T-cell (primary cell): ENCODE measurements around the gene CLCNKB. TPM values are rescaled to one million over a fixed set of nuclear protein-coding genes. Genes with fewer than 3 reads are reported as not detected.
"Not testable (repeated sequence)": the region's sequence is repeated elsewhere in the genome, so short reads cannot be mapped to it uniquely, and the experiment has no call there.

Experiments
- ATAC-seq, 4 experiments: fragments of 200-7000 bp in 3 of 4; fragments of 150-1000 bp in 1 of 4; cut with Tn5 transposase; replicated peaks in 1 of 4; 1 replicate in 3 of 4; 2 replicates in 1 of 4; pipeline ENCODE4 v1.10.0; 2021; ENCODE audit warnings: moderate library complexity in 3 of 4, mild to moderate bottlenecking in 2 of 4, moderate number of reproducible peaks in 1 of 4
- CTCF ChIA-PET, 2 donors: fragments of 300-600 bp; sonication (Branson Sonifier 250); formaldehyde crosslinking; loops; one replicate each; lab custom pipeline; 2022; ENCODE audit warnings: antibody characterized with exemption in 2 of 2; lab: Charles Lee
- POLR2A ChIA-PET, 2 donors: fragments of 300-600 bp; sonication (Branson Sonifier 250); formaldehyde crosslinking; loops; one replicate each; lab custom pipeline; 2022; ENCODE audit warnings: antibody characterized with exemption in 2 of 2; lab: Charles Lee
- DNase-seq, 35 experiments: peaks; one replicate each; pipeline versions ENCODE4 v3.0.0 to v3.0.0-alpha.2; 2013 to 2023
- H3K27ac ChIP-seq: one replicate; pipeline ENCODE4 v1.5.1; 2013; ENCODE audit warnings: low read length
- H3K27me3 ChIP-seq, 2 experiments: replicated peaks in 1 of 2; 1 replicate in 1 of 2; 2 replicates in 1 of 2; pipeline versions ENCODE4 v1.6.1 to v1.7.0; 2013; ENCODE audit warnings: low read length in 1 of 2, mixed read lengths in 1 of 2; ENCODE audit not compliant: control insufficient read depth in 2 of 2, insufficient read depth in 2 of 2; ENCODE audit errors: extremely low read depth in 1 of 2
- H3K36me3 ChIP-seq, 2 donors: 1 replicate in 1 of 2; 2 replicates in 1 of 2; pipeline versions ENCODE4 v1.6.1 to v1.7.0; 2013; ENCODE audit warnings: low read length in 1 of 2; ENCODE audit not compliant: control insufficient read depth in 2 of 2, insufficient read depth in 1 of 2; ENCODE audit errors: extremely low read depth in 1 of 2
- H3K4me1 ChIP-seq, 2 experiments: 1 replicate in 1 of 2; 2 replicates in 1 of 2; pipeline versions ENCODE4 v1.6.1 to v1.7.0; 2013; ENCODE audit warnings: low read length in 2 of 2, mixed read lengths in 1 of 2; ENCODE audit not compliant: insufficient read depth in 2 of 2, control insufficient read depth in 1 of 2; ENCODE audit errors: extremely low read depth in 1 of 2
- H3K4me3 ChIP-seq, 2 donors: 1 replicate in 1 of 2; 2 replicates in 1 of 2; pipeline versions ENCODE4 v1.5.1 to v1.7.0; 2013; ENCODE audit warnings: mild to moderate bottlenecking in 2 of 2, low read length in 1 of 2, moderate library complexity in 1 of 2; ENCODE audit not compliant: control insufficient read depth in 1 of 2; ENCODE audit errors: extremely low read depth in 1 of 2
- H3K9me3 ChIP-seq: 2 replicates; pipeline ENCODE4 v1.7.0; 2013
- H3K27ac Mint-ChIP-seq, 2 donors: one replicate each; pipeline ENCODE4 v1.8.0; 2020 to 2021; ENCODE audit warnings: mild to moderate bottlenecking in 2 of 2, mixed read lengths in 2 of 2
- H3K27me3 Mint-ChIP-seq, 2 donors: one replicate each; pipeline ENCODE4 v1.8.0; 2021 to 2022; ENCODE audit warnings: mixed read lengths in 2 of 2
- H3K36me3 Mint-ChIP-seq: one replicate; pipeline ENCODE4 v1.8.0; 2021; ENCODE audit warnings: mixed read lengths
- H3K4me1 Mint-ChIP-seq, 3 donors: one replicate each; pipeline ENCODE4 v1.8.0; 2020 to 2022; ENCODE audit warnings: mixed read lengths in 3 of 3, mild to moderate bottlenecking in 1 of 3
- H3K4me3 Mint-ChIP-seq, 3 donors: one replicate each; pipeline ENCODE4 v1.8.0; 2020 to 2022; ENCODE audit warnings: mild to moderate bottlenecking in 3 of 3, mixed read lengths in 3 of 3, moderate library complexity in 3 of 3
- H3K9me3 Mint-ChIP-seq, 3 donors: one replicate each; pipeline ENCODE4 v1.8.0; 2020 to 2022; ENCODE audit warnings: mixed read lengths in 3 of 3
- WGBS: methylation state at CpG from one replicate; pipeline ENCODE4 v1.1.5; 2013; ENCODE audit warnings: missing lambda C conversion rate; ENCODE audit not compliant: insufficient coverage; 5-methylcytosine and 5-hydroxymethylcytosine counted together
- total RNA-seq, 35 experiments: library from RNA in 6 of 35; stranded (reverse) in 6 of 35; fragments of 120-200 nt in 1 of 35; gene quantifications; one replicate each; pipeline versions ENCODE4 v1.2.1 to v1.2.4 and lab custom pipeline; 2013 to 2026

Gene CLCNKB
- total RNA-seq, 5 donors from 2014 or later (not counting 1 experiment from before 2014, with no cell fraction given) = not detected

DNA sequence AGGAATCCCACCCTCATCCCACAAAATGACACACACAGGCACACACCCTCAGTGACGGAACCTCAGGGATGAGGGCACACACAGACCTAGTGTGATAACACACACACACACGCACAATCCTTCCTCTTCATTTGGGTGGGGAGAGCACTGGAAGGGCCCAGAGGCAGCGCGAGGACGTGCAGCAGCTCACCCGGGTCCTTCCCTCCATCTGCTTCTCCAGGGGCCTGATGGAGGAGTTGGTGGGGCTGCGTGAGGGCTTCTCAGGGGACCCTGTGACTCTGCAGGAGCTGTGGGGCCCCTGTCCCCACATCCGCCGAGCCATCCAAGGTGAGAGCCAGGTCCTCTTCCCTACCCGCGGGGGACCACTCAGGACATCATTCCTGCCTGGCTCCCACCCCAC, 21.2 kb upstream of the CLCNKB start:
- ATAC-seq (no peak), DNase-seq (no peak)
- ChIA-PET POLR2A (no interaction called here), CTCF (no interaction called here)
- Histone ChIP-seq H3K27ac (no peak overlapping the region), H3K36me3 (no peaks in the 10 kb centered on the region), H3K4me1 (peaks cover 0 to 12% of the 10 kb centered on the region in 2 experiments), H3K4me3 (no peak overlapping the region), H3K9me3 (no peaks in the 10 kb centered on the region), H3K27me3 (peaks cover 0 to 33% of the 10 kb centered on the region in 2 experiments)
- H3K9me3 Mint-ChIP-seq = no peaks in the 10 kb centered on the region
- H3K27ac Mint-ChIP-seq = no peak overlapping the region
- no peak overlapping the region for H3K4me3 Mint-ChIP-seq
- H3K27me3 Mint-ChIP-seq = peaks cover 0 to 7% of the 10 kb centered on the region in 2 donors
- peaks cover 0 to 5% (median 0%) of the 10 kb centered on the region in 3 donors for H3K4me1 Mint-ChIP-seq
- no peaks in the 10 kb centered on the region for H3K36me3 Mint-ChIP-seq
- 60% methylated on average over 1 of the region's 11 CpGs for WGBS

DNA sequence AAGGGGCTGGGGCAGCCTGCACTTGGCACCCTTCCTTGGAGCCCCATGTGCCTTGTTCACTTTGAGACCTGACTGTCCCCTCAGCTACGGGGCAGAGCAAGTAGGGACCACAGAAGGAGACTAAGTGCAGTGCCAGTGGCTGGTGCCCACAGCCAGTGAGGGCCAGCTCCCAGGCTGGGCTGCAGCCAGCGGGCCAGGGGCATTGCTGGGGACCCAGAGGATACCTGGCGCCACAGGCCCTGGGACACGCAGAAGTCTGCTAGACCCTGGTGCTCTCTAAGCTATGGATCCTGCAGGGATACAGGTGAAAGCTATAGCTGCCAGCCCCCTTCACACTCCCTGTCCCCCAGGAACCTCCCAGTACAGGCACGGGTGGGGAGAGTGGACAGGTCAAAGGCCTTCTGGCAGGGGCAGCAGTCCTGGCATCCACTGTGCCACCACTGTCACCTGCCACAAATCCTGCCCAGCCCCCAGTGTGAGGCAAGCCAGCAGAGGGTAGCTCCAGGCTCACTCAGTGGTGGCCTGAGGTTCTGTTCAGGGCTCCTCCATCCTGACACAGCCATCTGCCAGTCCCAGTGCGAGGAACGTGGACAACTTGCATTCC, 20.4 kb upstream of the CLCNKB start:
- Histone ChIP-seq H3K36me3 (no peaks in the 10 kb centered on the region), H3K9me3 (no peaks in the 10 kb centered on the region), H3K27ac (no peak overlapping the region), H3K4me1 (peaks cover 0 to 14% of the 10 kb centered on the region in 2 experiments), H3K27me3 (peaks cover 0 to 39% of the 10 kb centered on the region in 2 experiments), H3K4me3 (no peak overlapping the region)
- Mint-ChIP-seq H3K27me3 (peaks cover under 1 to 13% of the 10 kb centered on the region in 2 donors), H3K36me3 (no peaks in the 10 kb centered on the region), H3K9me3 (no peaks in the 10 kb centered on the region), H3K4me3 (no peak overlapping the region), H3K4me1 (peaks cover 2 to 8% (median 5%) of the 10 kb centered on the region in 3 donors), H3K27ac (no peak overlapping the region)
- ATAC-seq (no peak), DNase-seq (no peak)
- 70% methylated on average over 7 of the region's 7 CpGs for WGBS
- CTCF ChIA-PET = no interaction called here
- POLR2A ChIA-PET = no interaction called here

DNA sequence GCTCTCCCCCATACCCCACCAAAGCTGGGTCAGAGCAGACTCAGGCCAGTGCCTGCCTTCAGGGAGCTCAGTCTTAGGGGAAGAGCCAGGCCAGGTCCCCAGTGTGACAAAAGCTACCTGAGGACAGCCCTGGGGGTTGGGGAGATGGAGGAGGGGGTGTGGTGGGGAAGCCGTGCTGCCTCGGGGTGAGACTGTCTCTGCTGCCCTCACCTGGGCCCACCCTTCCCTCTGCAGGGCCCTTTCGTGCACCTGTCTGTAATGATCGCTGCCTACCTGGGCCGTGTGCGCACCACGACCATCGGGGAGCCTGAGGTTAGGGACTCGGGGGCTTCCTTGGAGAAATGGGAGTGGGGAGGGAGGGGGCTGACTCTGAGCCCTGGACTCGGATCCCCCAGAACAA, 17.3 kb upstream of the CLCNKB start:
- H3K9me3 Mint-ChIP-seq, H3K4me3 ChIP-seq, H3K27ac ChIP-seq, H3K4me3 Mint-ChIP-seq, H3K4me1 Mint-ChIP-seq, H3K36me3 ChIP-seq, H3K36me3 Mint-ChIP-seq, H3K9me3 ChIP-seq, POLR2A ChIA-PET, DNase-seq, H3K27ac Mint-ChIP-seq, CTCF ChIA-PET: not testable (repeated sequence)
- H3K27me3 ChIP-seq = peaks cover 0 to 65% of the 10 kb centered on the region in 2 experiments
- peaks cover 0 to 14% of the 10 kb centered on the region in 2 experiments for H3K4me1 ChIP-seq
- ATAC-seq = peak in 1 of 4 experiments; percentile 40
- peaks cover 12 to 27% of the 10 kb centered on the region in 2 donors for H3K27me3 Mint-ChIP-seq
- 60% methylated on average over 2 of the region's 10 CpGs for WGBS

DNA sequence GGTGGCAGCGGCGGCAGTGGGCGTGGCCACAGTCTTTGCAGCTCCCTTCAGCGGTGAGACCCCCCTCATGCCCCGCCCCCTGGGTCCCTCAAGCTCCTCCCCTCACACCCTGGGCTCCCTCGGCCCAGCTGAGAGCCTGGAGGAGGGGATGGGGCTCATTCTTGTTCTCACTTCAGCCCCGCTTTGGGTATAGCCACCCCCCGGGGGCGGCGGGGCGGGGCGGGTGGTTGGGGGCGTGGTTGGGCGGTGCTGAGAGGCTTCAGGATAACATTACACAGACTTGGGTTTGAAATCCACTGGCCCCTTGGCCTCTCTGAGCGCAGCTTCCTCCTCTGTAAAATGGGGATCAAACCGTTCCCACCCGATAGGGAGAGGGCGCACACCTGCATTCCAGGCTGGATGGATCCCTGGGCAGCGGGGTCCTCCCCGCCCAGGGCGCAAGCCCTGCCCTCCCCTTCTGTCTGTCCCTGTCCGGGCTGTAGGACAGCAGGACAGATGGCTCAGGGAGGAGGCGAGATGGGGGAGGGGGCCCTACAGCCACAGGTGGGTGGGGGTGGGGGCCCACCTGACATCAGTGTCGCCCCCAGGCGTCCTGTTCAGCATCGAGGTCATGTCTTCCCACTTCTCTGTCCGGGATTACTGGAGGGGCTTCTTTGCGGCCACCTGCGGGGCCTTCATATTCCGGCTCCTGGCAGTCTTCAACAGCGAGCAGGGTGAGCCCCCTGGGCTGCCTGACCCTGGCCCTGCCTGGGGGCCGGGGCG, 16.7 kb upstream of the CLCNKB start:
- H3K36me3 ChIP-seq = no peaks in the 10 kb centered on the region
- H3K4me1 Mint-ChIP-seq = peaks cover 2 to 8% (median 5%) of the 10 kb centered on the region in 3 donors
- POLR2A ChIA-PET = no interaction called here
- no peaks in the 10 kb centered on the region for H3K36me3 Mint-ChIP-seq
- H3K27ac ChIP-seq = no peak overlapping the region
- peaks cover 0 to 14% of the 10 kb centered on the region in 2 experiments for H3K4me1 ChIP-seq
- peaks cover 12 to 24% of the 10 kb centered on the region in 2 donors for H3K27me3 Mint-ChIP-seq
- ATAC-seq (peak; percentile 43 to 75 (median 52)), DNase-seq (peak in 31 of 35 experiments; percentile 7 to 63 (median 37))
- H3K4me3 ChIP-seq = no peak overlapping the region
- CTCF ChIA-PET = interaction anchor here in 1 of 2 donors (0.6 kb wide), 1 partner anchor 217 kb away, joined by 4 read pairs; no protein-coding TSS in a partner anchor
- 26% methylated on average over 13 of the region's 33 CpGs for WGBS
- peak overlapping the region in 1 of 3 donors; percentile 52 for H3K4me3 Mint-ChIP-seq
- H3K27ac Mint-ChIP-seq = no peak overlapping the region
- no peaks in the 10 kb centered on the region for H3K9me3 Mint-ChIP-seq
- peaks cover 0 to 65% of the 10 kb centered on the region in 2 experiments for H3K27me3 ChIP-seq
- H3K9me3 ChIP-seq = no peaks in the 10 kb centered on the region

DNA sequence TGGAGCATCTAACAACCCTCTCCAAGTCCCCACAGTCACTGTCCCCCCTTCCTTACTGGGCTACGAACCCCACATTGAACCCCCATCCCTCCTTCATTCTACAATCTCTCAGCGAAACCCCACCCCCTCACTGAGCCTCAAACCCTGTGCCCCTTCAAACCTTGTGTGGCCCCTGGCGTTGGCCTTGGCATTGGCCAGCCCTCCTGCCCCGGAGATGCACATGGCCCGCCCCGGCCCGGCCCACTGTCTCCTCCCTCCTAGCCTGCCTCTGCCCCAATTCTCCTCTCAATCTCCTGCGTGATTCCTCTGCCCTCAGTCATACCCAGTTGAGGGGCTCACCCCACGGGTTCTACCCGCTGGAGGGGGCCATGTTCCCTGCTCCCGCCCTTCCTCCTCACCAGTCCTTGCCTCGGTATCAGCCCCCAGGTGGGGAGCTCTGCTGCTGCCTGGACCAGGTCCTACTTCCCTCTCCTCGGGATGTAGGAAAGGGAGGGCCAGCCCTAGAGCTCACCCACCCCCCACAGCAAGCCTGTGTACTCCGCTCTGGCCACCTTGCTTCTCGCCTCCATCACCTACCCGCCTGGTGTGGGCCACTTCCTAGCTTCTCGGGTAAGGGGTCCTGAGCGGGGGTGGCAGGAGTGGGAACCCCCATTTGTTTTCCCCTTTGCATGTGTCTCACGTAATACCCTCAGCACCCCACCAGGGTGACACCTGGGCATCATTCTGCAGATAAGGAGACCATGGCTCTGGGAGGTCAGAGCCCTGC, 15.2 kb upstream of the CLCNKB start:
- Mint-ChIP-seq H3K36me3 (no peaks in the 10 kb centered on the region), H3K9me3 (no peaks in the 10 kb centered on the region), H3K4me1 (peaks cover 2 to 8% (median 5%) of the 10 kb centered on the region in 3 donors), H3K27me3 (peaks cover 12 to 29% of the 10 kb centered on the region in 2 donors), H3K27ac (no peak overlapping the region), H3K4me3 (peak overlapping the region in 1 of 3 donors; percentile 52)
- ChIA-PET CTCF (interaction anchor here in 1 of 2 donors (0.5 kb wide), 1 partner anchor 21 kb away, joined by 3 read pairs; no protein-coding TSS in a partner anchor), POLR2A (interaction anchor here in 1 of 2 donors (0.6 kb wide), 1 partner anchor 236 kb away, joined by 7 read pairs; no protein-coding TSS in a partner anchor)
- WGBS = 59% methylated on average over 10 of the region's 19 CpGs
- Histone ChIP-seq H3K9me3 (no peaks in the 10 kb centered on the region), H3K27ac (no peak overlapping the region), H3K4me1 (peaks cover 0 to 14% of the 10 kb centered on the region in 2 experiments), H3K27me3 (peaks cover 0 to 70% of the 10 kb centered on the region in 2 experiments), H3K36me3 (no peaks in the 10 kb centered on the region), H3K4me3 (no peak overlapping the region)
- ATAC-seq (no peak), DNase-seq (no peak)

DNA sequence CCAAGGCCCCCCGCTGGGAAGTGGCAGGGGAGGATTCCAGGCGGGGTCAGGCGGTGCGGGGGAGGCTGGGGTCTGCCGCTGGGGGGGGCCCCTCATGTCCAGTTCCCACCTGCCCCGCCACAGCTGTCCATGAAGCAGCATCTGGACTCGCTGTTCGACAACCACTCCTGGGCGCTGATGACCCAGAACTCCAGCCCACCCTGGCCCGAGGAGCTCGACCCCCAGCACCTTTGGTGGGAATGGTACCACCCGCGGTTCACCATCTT, 14.6 kb upstream of the CLCNKB start:
- ChIA-PET POLR2A (interaction anchor here in 1 of 2 donors (0.6 kb wide), 1 partner anchor 237 kb away, joined by 7 read pairs; no protein-coding TSS in a partner anchor), CTCF (interaction anchor here in 1 of 2 donors (0.5 kb wide), 1 partner anchor 21 kb away, joined by 3 read pairs; no protein-coding TSS in a partner anchor)
- not testable (repeated sequence) for H3K27ac ChIP-seq, H3K36me3 Mint-ChIP-seq, H3K4me1 Mint-ChIP-seq, H3K27ac Mint-ChIP-seq, DNase-seq, ATAC-seq, H3K9me3 ChIP-seq, H3K9me3 Mint-ChIP-seq, H3K36me3 ChIP-seq, H3K4me3 ChIP-seq, H3K4me3 Mint-ChIP-seq
- Histone ChIP-seq H3K27me3 (peaks cover 0 to 67% of the 10 kb centered on the region in 2 experiments), H3K4me1 (peaks cover 0 to 14% of the 10 kb centered on the region in 2 experiments)
- H3K27me3 Mint-ChIP-seq = peaks cover 12 to 29% of the 10 kb centered on the region in 2 donors
- WGBS = 80% methylated on average over 8 of the region's 13 CpGs
